Measurements from ENCODE around the gene CDH8. TPM values are rescaled to one million over a fixed set of nuclear protein-coding genes. Genes with fewer than 3 reads are reported as not detected.
"Not testable (repeated sequence)": the region's sequence is repeated elsewhere in the genome, so short reads cannot be mapped to it uniquely, and the experiment has no call there.

Gene CDH8
- total and polyA plus RNA-seq, 2 donors (not counting 1 experiment from before 2014, with no cell fraction given), result not detected

GRCh38 chr16:61807551-61807950, 228.7 kb downstream of the CDH8 start:
- no peak overlapping the region for H3K27ac ChIP-seq (ENCODE audit: insufficient read depth, low read length)

GRCh38 chr16:61801217-61801616, 235.0 kb downstream of the CDH8 start:
- H3K36me3 ChIP-seq (ENCODE audit: control insufficient read depth, insufficient read depth, low read length); H3K4me2 ChIP-seq (ENCODE audit: extremely low read depth, insufficient read depth, low read length); H3K79me2 ChIP-seq (ENCODE audit: control insufficient read depth, insufficient read depth, low read length); DNase-seq (ENCODE audit: low read depth in 2 of 2); H3K4me3 ChIP-seq (replicated peaks in 1 of 4; ENCODE audit: control extremely low read depth in 1 of 4, insufficient read depth in 1 of 4, low read depth in 3 of 4, low read length in 4 of 4); H3K27ac ChIP-seq (ENCODE audit: insufficient read depth, low read length); H3K4me1 ChIP-seq (ENCODE audit: control insufficient read depth, extremely low read depth, insufficient read depth, low read length); H4K20me1 ChIP-seq (ENCODE audit: control insufficient read depth, extremely low read depth, insufficient read depth, low read length); H3K27me3 ChIP-seq (ENCODE audit: control insufficient read depth, insufficient read depth, low read length); H3K9me3 ChIP-seq (ENCODE audit: control insufficient read depth, insufficient read depth, low read depth, low read length); H2AFZ ChIP-seq (ENCODE audit: low read length); H3K9ac ChIP-seq (ENCODE audit: insufficient read depth, low read length): not testable (repeated sequence)

More at GRCh38 chr16:61807551-61807950, 228.7 kb downstream of the CDH8 start:
- Histone ChIP-seq H3K4me1 (ENCODE audit: control insufficient read depth, extremely low read depth, insufficient read depth, low read length) (no peaks in the 10 kb centered on the region), H3K27me3 (ENCODE audit: control insufficient read depth, insufficient read depth, low read length) (no peaks in the 10 kb centered on the region), H3K4me3 (replicated peaks in 1 of 4; ENCODE audit: control extremely low read depth in 1 of 4, insufficient read depth in 1 of 4, low read depth in 3 of 4, low read length in 4 of 4) (no peak overlapping the region), H3K9ac (ENCODE audit: insufficient read depth, low read length) (no peak overlapping the region), H2AFZ (ENCODE audit: low read length) (no peak overlapping the region), H3K4me2 (ENCODE audit: extremely low read depth, insufficient read depth, low read length) (no peak overlapping the region), H3K36me3 (ENCODE audit: control insufficient read depth, insufficient read depth, low read length) (no peaks in the 10 kb centered on the region), H4K20me1 (ENCODE audit: control insufficient read depth, extremely low read depth, insufficient read depth, low read length) (no peaks in the 10 kb centered on the region), H3K79me2 (ENCODE audit: control insufficient read depth, insufficient read depth, low read length) (no peaks in the 10 kb centered on the region), H3K9me3 (ENCODE audit: control insufficient read depth, insufficient read depth, low read depth, low read length) (no peaks in the 10 kb centered on the region)
- TF ChIP-seq EZH2 (IDR thresholded peaks at IDR 0.05; ENCODE audit: low read length, missing control alignments) (no peak), CTCF (conservative IDR thresholded peaks at IDR 0.05 in 1 of 2, IDR thresholded peaks at IDR 0.05 in 1 of 2; ENCODE audit: low read depth in 1 of 2, low read length in 2 of 2) (no peak)
- DNase-seq (ENCODE audit: low read depth in 2 of 2), result no peak

GRCh38 chr16:61798741-61799140, 237.5 kb downstream of the CDH8 start:
- Histone ChIP-seq H3K9ac (ENCODE audit: insufficient read depth, low read length) (no peak overlapping the region), H2AFZ (ENCODE audit: low read length) (no peak overlapping the region), H3K36me3 (ENCODE audit: control insufficient read depth, insufficient read depth, low read length) (no peaks in the 10 kb centered on the region), H3K9me3 (ENCODE audit: control insufficient read depth, insufficient read depth, low read depth, low read length) (no peaks in the 10 kb centered on the region), H4K20me1 (ENCODE audit: control insufficient read depth, extremely low read depth, insufficient read depth, low read length) (no peaks in the 10 kb centered on the region), H3K4me3 (replicated peaks in 1 of 4; ENCODE audit: control extremely low read depth in 1 of 4, insufficient read depth in 1 of 4, low read depth in 3 of 4, low read length in 4 of 4) (no peak overlapping the region), H3K27ac (ENCODE audit: insufficient read depth, low read length) (no peak overlapping the region), H3K79me2 (ENCODE audit: control insufficient read depth, insufficient read depth, low read length) (no peaks in the 10 kb centered on the region), H3K4me2 (ENCODE audit: extremely low read depth, insufficient read depth, low read length) (no peak overlapping the region), H3K27me3 (ENCODE audit: control insufficient read depth, insufficient read depth, low read length) (no peaks in the 10 kb centered on the region), H3K4me1 (ENCODE audit: control insufficient read depth, extremely low read depth, insufficient read depth, low read length) (no peaks in the 10 kb centered on the region)
- DNase-seq (ENCODE audit: low read depth in 2 of 2), result peak in 1 of 2 donors; percentile 17
- TF ChIP-seq EZH2 (IDR thresholded peaks at IDR 0.05; ENCODE audit: low read length, missing control alignments) (no peak), CTCF (conservative IDR thresholded peaks at IDR 0.05 in 1 of 2, IDR thresholded peaks at IDR 0.05 in 1 of 2; ENCODE audit: low read depth in 1 of 2, low read length in 2 of 2) (no peak)
